GM21447 (cell line): ENCODE measurements around the gene TENM3.

Source experiments
- ATAC-seq: cut with Tn5 transposase; IDR thresholded peaks from one replicate; pipeline ENCODE4 v1.9.1; 2021; ENCODE audit not compliant: unreplicated experiment

Gene TENM3

DNA sequence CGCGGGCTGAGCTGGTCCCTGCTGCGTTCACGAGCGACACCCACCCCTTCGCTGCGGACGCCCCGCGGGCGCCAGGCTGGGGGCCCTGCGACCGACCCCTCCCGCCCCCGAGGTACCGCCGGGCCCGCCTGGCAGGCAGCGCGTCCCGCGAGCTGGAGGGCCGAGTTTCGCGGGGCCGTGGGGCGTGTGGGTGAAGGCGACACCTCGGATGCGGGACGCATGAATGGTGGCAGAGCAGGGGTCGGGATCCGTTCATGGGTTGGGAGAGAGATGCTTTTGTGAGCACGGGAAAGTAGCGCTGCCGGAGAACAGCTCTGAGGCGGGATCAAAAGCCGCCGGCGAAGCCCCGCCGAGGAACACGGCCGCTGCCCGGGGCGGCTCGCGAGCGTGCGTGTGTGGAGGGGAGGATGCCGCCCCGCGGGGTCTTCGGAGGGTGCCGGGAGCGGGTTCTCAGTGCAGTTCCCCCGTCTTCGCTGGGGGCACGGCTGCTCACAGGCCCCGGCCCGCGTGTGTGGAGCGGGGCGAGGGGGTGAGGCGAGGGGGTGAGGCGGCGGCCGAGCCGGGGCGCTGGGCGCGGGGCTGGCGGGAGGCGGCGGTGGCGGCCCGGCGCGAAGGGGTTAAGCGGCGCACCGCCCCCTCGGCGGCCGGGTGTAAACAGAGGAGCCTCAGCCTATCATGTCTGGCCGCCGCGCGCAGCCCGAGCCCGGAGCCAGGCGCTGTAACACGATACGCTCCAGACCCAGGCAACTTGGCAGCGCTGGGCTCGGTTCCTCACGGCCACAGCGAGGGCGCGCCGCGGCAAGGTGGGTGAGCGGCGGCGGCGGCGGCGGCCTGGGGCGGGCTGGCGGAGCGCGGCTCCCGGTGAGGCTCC lies 205.3 kb downstream of the TENM3 start:
- ATAC-seq = peak; percentile 67

- ATAC-seq = no peak
Measured at GRCh38 chr4:182449186-182449929, 206.2 kb downstream of the TENM3 start.

GRCh38 chr4:182449930-182450439 lies 206.8 kb downstream of the TENM3 start:
- no peak for ATAC-seq

DNA sequence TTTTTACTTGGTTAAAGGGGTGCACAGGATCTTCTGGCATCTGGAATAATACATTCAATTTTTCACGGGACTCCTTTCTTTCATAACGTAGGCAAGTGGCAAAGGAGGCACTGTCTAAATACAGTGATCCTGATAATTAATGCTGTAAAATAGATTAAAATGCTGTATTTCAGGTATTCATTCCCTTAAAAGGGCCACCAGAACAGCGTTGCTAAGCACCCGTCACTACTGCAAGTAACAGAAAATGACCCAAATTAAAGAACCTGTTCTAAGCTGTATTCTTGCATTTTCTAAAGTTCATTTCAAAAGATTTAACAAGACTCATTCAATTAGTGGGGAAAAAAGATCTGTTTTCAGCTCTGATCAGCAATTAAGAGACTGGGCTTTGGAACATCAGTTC lies 208.2 kb downstream of the TENM3 start:
- ATAC-seq = no peak

GRCh38 chr4:182453830-182454229 lies 210.6 kb downstream of the TENM3 start:
- no peak for ATAC-seq

DNA sequence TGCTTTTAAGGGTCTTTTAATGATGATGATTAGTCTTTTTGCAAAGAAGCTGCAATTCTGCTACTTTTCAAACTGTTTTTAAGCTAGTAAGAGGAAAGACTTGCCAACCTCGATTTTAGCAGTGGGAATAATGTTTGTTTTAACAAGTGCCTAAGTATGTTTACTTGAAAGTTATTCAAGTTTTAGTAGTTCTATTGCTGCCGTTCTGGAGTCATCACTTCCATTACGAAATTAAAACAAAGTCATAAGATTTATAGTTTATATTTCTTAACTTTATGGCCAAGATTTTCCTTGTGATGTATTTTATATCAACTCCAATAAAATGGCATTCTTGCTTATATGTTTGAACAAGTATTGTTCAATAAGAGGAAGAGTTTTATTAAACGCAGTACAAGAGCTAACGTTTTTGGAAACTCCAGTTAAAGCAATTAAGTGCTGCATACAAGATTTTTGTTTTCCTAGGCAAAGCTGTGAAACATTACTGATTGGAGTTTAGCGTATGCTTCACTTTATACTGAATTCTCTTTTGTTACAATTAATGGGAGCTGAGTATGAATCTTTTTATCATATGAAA lies 211.3 kb downstream of the TENM3 start:
- no peak for ATAC-seq

- no peak for ATAC-seq
Measured at GRCh38 chr4:182465114-182465513, 221.9 kb downstream of the TENM3 start.

DNA sequence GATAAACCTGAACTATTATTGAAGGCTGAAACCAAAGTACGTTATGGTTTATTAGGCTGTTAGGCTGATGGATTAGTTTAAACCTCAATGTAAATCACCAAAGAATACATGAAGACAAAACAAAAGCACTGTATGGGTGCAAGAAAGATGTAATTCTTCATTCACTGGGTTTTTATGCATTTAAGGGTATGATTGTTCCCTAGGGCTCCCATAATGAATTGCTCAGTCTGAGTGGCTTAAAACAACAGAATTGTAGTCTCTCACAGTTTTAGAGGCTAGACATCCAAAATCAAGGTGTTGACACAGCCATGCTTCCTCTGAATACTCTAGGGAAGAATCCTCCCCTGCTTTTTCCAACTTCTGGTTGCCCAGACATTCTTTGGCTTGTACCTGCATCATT lies 222.8 kb downstream of the TENM3 start:
- ATAC-seq = no peak

- no peak for ATAC-seq
Measured at GRCh38 chr4:182470215-182470614, 227.0 kb downstream of the TENM3 start.

- no peak for ATAC-seq
Measured at GRCh38 chr4:182475539-182475938, 232.3 kb downstream of the TENM3 start.

DNA sequence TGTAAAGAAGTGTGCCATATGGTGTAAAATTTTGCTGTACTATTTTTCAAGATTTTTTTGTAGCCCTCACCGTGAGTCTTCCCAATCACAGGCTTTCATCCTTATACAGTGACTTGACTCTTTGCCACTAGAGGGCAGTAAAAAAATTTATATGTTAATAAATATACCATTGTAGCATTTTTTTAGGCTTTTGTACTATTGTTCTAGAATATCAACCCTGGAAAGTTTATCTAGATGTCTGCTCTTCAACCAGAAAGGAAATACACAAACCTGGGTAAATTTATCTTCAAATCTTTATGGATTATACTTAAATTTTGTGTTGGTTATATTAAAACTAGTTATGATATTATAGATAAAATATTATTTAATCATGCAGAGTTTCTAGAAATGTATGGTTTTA lies 235.3 kb downstream of the TENM3 start:
- no peak for ATAC-seq

DNA sequence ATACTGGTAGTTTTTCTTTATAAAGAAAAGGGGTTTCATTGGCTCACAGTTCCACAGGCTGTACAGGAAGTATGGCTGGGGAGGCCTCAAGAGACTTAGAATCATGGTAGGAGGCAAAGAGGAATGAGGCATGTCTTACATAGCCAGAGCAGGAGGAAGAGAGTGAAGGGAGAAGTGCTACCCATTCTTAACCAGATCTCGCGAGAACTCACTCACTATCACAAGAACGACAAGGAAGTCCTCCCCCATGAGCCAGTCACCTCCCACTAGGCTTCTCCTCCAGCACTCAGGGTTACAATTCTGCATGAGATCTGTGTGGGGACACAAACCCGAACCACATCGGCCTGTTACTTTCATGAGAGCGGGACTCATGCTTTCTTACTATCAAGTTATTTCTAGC lies 240.5 kb downstream of the TENM3 start:
- no peak for ATAC-seq

- ATAC-seq = no peak
Measured at GRCh38 chr4:182486881-182487280, 243.7 kb downstream of the TENM3 start.

- no peak for ATAC-seq
Measured at GRCh38 chr4:182488896-182489295, 245.7 kb downstream of the TENM3 start.

DNA sequence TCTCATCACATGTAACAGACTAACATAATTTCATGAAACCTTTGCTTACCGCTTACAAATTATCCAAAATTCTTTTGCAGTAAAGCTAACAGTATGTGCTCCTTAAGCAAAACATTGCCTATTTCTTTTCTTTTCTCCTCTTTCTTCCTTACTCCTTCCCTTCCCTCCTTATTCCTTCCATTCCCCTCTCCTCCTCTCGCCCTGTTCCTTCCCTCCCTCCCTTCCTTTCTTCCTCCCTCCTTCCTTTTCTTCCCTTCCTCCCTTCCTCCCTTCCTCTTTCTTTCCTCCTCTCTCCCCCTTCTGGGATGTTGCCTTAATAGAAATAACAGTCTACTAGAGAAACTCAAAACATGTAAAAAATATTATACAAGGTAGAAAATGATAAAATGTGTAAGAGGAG lies 246.4 kb downstream of the TENM3 start:
- ATAC-seq = no peak

- ATAC-seq = peak; percentile 21
Measured at GRCh38 chr4:182491719-182492118, 248.5 kb downstream of the TENM3 start.

GRCh38 chr4:182492423-182492822 lies 249.2 kb downstream of the TENM3 start:
- ATAC-seq = peak; percentile 74

- ATAC-seq = no peak
Measured at GRCh38 chr4:182493377-182493776, 250.2 kb downstream of the TENM3 start.

DNA sequence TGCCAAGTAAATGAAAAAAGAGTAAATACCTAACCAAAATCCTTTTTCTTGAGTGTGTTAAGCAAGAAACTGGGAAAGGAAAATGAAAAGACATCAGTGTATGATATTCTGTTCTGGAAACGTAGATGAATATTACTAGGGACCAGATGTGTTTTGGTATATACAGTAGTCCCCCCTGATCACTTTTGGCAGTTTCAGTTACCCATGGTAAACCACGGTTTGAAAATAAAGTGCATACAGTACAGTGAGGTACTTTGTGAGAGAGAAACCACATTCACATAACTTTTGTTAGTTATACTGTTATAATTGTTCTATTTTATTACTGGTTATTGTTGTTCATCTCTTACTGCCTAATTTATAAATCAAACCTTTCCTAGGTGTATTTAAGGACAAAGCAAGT lies 250.9 kb downstream of the TENM3 start:
- no peak for ATAC-seq

DNA sequence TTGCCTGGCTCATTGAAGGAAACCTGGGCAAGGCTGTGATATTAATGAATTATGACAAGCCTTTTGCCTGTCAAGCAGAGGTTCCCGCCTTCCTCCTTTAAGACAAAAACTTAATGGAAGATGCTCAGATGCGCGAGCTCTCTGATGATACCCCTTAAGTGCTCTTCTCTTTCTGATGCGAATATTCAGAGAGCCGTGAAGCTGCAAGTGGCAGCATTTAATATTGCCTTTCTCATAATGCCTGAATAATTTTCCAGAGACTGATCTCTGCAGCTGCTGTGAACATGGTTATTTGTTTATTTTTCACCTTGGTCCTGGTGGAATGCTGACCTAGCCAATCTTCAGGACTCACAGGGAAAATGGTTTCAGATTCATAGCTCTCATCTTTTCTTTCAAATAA lies 251.8 kb downstream of the TENM3 start:
- ATAC-seq = no peak

- ATAC-seq = no peak
Measured at GRCh38 chr4:182495645-182496385, 252.6 kb downstream of the TENM3 start.
